Bronchial epithelial cell (primary cell): Measurements from ENCODE around the gene ZNF628. TPM values are rescaled to one million over a fixed set of nuclear protein-coding genes. Genes with fewer than 3 reads are reported as not detected.

Source experiments
- DNase-seq: peaks from one replicate; pipeline ENCODE4 v3.0.0-alpha.2; 2010; ENCODE audit warnings: low read depth
- FAIRE-seq: peaks from 2 replicates; lab custom pipeline; 2011; peaks lifted over from hg19 to GRCh38; lab: Jason Lieb, UNC
- H3K27me3 ChIP-seq: 2 replicates; pipeline ENCODE4 v1.5.1; 2011; ENCODE audit warnings: low read length; ENCODE audit not compliant: control insufficient read depth, insufficient read depth
- H3K36me3 ChIP-seq: 2 replicates; pipeline ENCODE4 v1.5.1; 2011; ENCODE audit warnings: low read length; ENCODE audit not compliant: control insufficient read depth, insufficient read depth
- H3K4me3 ChIP-seq: 2 replicates; pipeline ENCODE4 v1.5.1; 2011; ENCODE audit warnings: mild to moderate bottlenecking, low read depth, low read length, control low read depth
- CTCF ChIP-seq: IDR thresholded peaks from 2 replicates; pipeline ENCODE4 v1.5.1; 2011; ENCODE audit warnings: mild to moderate bottlenecking, moderate library complexity, low read length, control low read depth, inconsistent platforms; ENCODE audit not compliant: insufficient read depth, severe bottlenecking
- total RNA-seq: library from RNA; depleted of rRNA; stranded (reverse); fragments of >200 nt; gene quantifications from 2 replicates; pipeline ENCODE4 v1.2.1, GENCODE V29; 2014

Gene ZNF628
- total RNA-seq, 1 donor from 2014 or later: 0.79 TPM

GRCh38 chr19:55478364-55478763 is 1.9 kb downstream of the ZNF628 start:
- H3K27me3 ChIP-seq: no peaks in the 10 kb centered on the region
- TF ChIP-seq CTCF: no peak
- no peak for DNase-seq
- peaks cover 4% of the 10 kb centered on the region for H3K36me3 ChIP-seq
- H3K4me3 ChIP-seq: no peak overlapping the region
- FAIRE-seq: no peak

GRCh38 chr19:55479045-55479444 is 2.6 kb downstream of the ZNF628 start:
- peaks cover 6% of the 10 kb centered on the region for H3K36me3 ChIP-seq
- no peak for FAIRE-seq

GRCh38 chr19:55479451-55480230 is 3.2 kb downstream of the ZNF628 start:
- no peak for FAIRE-seq
- Histone ChIP-seq H3K36me3 (peaks cover 6% of the 10 kb centered on the region), H3K4me3 (no peak overlapping the region), H3K27me3 (no peaks in the 10 kb centered on the region)
- TF ChIP-seq CTCF: no peak
- no peak for DNase-seq

More at GRCh38 chr19:55479045-55479444, 2.6 kb downstream of the ZNF628 start:
- H3K27me3 ChIP-seq: no peaks in the 10 kb centered on the region
- DNase-seq: no peak
- H3K4me3 ChIP-seq: no peak overlapping the region
- no peak for TF ChIP-seq CTCF

GRCh38 chr19:55481148-55481793 is 4.9 kb downstream of the ZNF628 start:
- H3K36me3 ChIP-seq: peaks cover 6% of the 10 kb centered on the region
- DNase-seq (no peak), FAIRE-seq (no peak)
- no peaks in the 10 kb centered on the region for H3K27me3 ChIP-seq
- TF ChIP-seq CTCF: no peak
- H3K4me3 ChIP-seq: no peak overlapping the region

- no peak for TF ChIP-seq CTCF
- H3K36me3 ChIP-seq: peaks cover 6% of the 10 kb centered on the region
- no peak for DNase-seq
- H3K27me3 ChIP-seq: no peaks in the 10 kb centered on the region
- FAIRE-seq: no peak
- H3K4me3 ChIP-seq: no peak overlapping the region
Measured at GRCh38 chr19:55481794-55482155, 5.4 kb downstream of the ZNF628 start.
